A172 (cell line): ENCODE measurements around the gene GPAT2. TPM values are rescaled to one million over a fixed set of nuclear protein-coding genes. Genes with fewer than 3 reads are reported as not detected.
"Not testable (repeated sequence)": the region's sequence is repeated elsewhere in the genome, so short reads cannot be mapped to it uniquely, and the experiment has no call there.

Experiments
- DNase-seq: peaks from one replicate; pipeline ENCODE4 v3.0.0-alpha.2; 2015; ENCODE audit warnings: low spot score
- total RNA-seq: library from RNA; depleted of rRNA; stranded (reverse); fragments of >200 nt; shearing (Covaris generic); gene quantifications from 2 replicates; pipeline ENCODE4 v1.2.3, GENCODE V29; 2014

GPAT2 gene
- total RNA-seq, 1 experiment from 2014 or later, result not detected

DNA sequence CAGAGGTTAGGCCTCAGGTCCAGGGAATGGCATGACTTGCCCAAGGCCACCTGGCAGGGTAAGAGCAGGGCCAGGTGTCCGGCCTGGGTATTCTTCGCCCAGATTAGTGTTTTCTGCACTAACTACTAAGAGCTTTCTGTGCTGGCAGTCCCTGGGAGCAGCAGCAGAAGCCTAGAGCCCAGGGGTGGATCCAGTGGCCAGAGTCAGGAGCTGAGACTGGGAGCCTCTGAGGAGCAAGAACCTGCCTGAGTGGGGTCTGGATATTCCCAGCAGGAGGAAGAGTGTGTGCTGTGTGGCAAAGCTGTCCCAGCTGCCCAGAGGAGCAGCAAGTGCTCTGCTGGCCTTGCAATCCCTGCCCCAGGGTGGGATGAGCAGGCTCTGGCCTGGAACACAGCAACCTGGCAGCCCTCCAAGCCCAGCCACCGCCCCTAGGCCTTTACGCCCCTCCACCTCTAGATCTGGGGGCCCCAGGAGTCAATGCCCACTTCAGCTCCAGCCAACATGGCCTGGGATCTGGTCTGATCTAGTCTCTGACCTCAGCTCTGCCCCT is 30.7 kb upstream of the GPAT2 start:
- DNase-seq, result no peak

DNA sequence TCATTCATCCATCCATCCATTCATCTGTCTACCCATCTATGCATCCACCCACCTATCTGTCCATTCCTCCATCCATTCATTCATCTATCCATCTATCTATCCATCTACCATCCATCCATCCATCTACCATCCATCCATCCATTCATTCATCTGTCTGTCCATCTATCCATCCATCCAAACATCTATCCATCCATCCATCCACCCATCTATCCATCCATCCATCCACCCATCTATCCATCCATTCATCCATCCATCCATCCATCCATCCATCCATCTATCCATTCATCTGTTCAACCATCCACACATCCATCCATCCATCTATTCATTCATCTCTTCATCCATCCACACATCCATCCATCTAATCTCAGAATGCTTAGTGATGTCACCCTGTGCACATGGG is 30.0 kb upstream of the GPAT2 start:
- DNase-seq, result not testable (repeated sequence)

DNA sequence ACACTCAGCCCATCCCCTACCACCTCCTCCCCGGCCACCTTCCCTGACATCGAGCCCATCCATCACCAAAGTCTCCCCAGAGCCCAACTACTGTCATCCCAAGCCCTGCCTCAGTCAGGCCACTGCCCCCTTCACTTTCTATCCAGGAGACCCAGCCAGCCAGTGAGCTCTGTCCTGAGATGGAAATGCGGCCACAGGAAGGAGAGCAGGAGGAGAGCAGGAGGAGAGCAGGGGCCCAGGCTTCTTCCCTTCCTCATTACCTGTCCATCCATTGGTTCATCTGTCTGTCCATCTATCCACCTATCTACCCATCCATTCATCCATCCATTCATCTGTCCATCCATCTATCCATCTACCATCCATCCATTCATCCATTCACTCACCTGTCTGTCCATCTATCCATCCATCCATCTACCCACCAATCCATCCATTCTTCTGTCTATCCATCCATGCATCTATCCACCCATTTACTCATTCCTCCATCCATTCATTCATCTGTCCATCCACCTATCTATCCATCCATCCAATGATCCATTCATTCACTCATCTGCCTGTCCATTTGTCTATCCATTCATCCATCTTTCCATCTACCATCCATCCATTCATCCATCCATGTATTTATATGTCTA is 29.4 kb upstream of the GPAT2 start:
- DNase-seq, result not testable (repeated sequence)

DNA sequence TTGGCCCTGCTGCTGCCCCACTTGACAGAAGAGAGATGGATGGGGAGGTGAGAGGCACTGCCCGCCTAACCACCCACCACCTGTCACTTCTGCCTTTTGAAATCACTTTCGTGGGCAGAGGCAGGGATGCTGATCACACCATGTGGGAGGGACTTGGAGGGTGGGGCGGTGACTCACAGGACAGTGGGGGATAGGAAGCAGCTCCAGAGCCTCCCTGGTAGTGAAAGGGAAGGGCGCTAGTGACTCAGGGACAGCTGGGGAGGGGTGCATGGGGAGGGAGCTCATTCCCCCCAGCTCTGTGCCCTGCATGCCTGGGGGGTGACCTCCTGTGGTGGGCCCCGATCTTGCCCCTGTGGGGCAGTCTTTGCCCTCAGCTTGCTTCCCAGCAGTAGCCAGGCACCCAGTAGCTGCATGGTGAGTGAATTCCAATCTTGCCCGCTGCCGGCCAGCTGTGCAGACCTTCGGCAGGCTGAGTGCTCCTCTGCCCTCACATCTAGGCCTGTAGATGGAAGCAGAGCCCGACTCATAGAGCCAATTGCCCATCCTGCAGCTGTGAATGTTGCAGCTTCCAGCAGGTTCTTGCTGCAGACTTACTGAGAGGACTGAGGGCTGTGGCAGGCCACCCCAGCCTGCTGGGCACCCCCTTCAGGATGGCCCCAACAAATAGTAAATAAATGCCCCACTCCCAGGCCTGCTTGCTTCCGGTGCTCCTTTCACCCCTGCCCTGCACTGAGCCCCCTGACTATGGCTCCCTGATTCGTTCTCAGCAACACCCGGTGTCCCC is 28.6 kb upstream of the GPAT2 start:
- DNase-seq, result peak; percentile 88

DNA sequence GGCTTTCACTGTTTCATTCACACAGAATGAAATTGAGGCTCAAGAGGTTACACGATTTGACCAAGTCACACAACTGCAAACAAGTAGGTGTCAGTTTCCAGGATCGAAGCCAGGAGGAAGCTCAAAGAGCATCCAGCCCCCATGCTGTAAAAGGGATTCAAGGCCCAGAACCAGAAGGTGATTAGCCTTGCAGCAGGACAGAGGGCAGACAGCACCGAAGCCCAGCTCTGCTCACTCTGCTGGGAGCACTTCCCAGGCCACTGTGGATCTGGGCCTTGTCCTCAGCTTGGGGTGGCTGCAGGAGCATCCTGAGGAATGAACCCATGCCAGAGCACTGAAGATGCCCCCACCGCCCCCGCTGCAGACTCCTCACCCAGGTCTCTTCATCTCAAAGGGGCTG is 27.8 kb upstream of the GPAT2 start:
- DNase-seq, result not testable (repeated sequence)

DNA sequence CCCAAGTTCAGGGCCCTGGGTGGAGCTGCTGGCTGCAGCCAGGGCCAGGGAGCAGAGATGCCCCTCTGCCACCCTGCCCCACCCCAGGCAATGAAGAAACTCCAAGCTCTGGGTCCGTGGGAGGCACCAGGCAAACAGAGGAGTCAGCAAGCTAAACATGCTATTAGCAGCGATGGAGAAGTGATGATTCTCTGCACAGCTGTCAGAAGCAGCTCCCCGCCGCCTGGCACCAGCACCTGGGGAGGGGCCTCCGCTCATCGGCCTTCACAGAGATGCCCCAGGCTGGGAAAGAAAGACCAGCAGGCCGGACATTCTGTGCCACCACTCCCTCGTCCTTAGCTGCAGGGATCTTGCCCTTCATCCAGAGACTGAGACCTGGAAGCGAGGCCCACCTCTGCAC is 27.2 kb upstream of the GPAT2 start:
- DNase-seq, result not testable (repeated sequence)

DNA sequence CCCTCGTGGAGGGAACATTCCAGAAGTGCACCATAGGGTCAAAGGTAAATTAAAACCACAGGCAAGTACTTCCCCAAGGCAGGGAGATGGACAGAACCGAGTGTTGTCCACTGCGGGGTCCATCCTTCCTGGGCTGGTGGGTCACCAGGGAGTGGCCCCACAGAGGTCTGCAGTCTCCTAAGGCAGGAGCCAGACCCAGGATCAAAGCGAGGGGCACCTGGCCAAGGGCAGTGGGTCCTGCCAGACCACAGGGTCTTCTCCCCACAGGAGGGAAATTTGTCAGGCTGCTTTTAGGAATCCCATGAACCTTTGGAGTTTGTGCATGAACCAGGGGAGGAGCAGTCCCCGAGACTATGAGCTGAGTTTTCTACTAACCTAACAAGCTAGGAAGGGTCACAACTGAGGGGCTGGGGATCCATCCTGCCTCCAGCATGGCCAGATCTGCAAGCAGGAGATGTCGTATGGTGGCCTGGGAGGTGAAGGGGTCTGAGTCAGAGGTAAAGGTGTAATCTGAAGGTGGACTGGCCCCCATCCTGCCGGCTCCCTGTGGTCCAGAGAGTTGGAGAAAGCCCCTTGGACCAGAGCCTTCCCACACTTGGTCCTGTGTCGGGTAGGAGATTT is 26.6 kb upstream of the GPAT2 start:
- not testable (repeated sequence) for DNase-seq

DNA sequence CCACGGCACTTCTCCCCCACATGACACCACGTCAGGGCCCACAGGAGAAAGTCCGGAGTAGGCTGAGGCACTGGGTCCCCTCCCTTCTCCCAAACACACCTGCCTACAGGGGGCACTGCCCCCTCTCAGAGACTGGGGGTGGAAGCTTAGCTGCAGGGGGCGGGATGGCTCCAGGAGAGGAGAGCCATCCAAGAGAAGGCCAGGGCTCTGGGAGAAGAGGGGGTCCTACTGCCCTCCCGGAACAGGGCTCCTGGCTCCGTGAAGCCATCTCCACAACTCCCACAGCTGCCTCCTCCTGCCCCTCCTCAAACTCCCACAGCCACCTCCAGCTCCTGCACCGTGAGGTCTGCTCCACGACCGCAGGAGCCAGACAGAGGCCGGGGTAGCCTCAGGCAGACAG is 25.6 kb upstream of the GPAT2 start:
- DNase-seq, result not testable (repeated sequence)

DNA sequence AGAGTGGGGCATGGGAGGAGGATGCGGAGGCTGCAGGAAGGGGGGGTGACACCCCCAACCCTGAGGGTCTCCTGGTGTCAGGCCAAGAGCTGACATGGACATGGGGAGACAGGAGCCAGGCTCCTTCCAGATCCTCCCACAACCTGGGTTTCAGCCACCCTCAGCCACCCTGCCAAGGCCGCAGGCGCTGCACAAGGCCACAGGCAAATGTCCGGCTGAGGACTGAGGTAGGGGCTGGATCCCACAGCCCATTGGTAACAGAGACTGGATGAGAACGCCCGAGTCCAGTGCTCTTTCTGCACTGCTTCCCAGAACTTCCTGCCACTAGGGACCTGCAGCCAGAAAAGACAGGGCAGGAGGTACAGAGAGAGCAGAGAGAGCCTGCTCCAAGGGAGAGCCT is 24.7 kb upstream of the GPAT2 start:
- not testable (repeated sequence) for DNase-seq

DNA sequence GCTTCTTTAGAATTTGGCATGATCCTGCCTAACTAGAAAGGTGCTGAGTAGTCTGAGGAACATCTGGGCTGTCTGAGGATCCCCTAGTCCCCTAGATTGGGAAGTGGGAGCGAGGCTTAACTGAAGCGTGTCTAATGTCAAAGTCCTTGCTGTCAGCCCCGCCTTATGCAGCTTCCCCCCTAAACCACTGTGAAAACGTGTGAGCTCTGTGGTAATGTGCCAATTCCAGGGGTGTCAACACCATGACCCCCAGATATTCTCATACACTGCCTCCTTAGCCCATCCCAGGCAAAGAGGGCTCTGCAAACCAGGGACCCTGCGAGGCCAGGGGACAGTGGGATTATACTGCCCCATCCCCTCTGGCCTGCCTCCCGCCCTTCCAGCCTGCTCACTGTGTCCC is 21.1 kb upstream of the GPAT2 start:
- DNase-seq, result not testable (repeated sequence)

DNA sequence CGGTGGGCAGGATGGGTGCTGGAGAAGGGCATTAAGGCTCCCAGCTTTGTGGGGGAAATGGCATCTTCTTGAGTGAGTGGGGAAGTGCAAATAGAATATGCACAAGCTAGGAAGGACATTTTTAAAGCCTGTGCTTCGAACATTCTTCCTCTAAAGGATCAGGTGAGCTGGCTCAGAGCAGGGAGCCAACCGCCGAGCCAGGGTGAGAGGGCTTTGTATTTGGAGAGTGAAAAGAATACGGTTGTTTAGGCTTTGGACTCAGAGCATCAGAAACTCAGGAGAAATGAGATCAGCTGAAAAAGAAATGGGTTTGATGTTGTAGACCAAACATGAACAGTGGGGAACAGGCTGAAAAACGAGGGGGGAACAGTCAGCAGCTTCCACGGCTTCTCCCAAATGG is 19.8 kb upstream of the GPAT2 start:
- not testable (repeated sequence) for DNase-seq

DNA sequence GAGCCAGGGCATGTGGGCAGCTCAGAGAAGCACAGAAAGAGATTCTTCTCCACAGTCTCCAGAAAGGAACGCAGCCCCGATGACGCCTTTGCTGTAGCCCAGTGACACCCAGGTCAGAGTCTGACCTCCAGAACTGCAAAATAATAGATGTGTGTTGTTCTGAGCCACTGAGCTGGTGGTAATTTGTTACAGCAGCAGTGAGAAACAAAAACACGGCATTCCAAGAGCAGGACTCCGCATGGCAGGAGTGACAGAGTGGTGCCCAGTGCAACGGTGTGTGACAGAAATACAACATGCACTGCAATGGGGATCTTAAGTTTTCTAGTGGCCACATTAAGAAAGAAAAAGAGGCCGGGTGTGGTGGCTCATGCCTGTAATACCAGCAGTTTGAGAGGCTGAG is 18.7 kb upstream of the GPAT2 start:
- DNase-seq, result not testable (repeated sequence)

DNA sequence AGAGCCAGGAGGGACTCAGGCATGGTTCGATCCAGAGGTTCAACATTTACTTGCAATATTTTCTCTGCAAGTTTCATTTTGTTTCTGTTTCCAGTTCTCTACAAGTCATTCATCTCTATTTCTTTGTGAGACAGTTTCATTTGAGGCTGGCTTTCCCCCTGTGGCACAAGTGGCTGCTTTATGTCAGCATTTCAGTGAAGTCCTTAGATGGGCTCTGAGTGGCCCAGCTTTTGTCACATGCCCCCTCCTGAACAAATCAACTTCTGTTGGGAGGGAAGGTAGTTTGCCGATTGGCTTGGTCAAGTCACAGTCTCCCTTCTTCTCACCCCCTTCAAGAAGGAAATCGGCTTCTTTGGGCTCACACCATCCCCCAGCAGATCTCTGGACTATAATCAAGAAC is 17.9 kb upstream of the GPAT2 start:
- not testable (repeated sequence) for DNase-seq

DNA sequence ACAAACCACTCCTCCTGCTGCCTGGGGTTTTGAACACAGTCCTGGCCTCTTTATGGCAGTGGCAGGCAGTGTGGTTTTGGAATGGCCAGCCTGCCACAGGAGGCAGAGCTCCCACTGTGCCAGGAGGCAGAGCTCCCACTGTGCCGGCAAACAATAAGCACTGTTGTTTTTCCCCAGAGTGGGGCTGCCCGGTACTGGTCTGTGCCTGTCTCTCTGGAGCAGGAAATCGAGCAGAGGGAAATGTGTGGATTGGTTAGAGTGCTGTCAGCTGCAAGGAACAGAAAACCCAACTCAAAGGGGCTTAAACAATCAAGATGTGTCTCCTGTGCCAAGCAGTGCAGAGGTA is 15.2 kb upstream of the GPAT2 start:
- not testable (repeated sequence) for DNase-seq

DNA sequence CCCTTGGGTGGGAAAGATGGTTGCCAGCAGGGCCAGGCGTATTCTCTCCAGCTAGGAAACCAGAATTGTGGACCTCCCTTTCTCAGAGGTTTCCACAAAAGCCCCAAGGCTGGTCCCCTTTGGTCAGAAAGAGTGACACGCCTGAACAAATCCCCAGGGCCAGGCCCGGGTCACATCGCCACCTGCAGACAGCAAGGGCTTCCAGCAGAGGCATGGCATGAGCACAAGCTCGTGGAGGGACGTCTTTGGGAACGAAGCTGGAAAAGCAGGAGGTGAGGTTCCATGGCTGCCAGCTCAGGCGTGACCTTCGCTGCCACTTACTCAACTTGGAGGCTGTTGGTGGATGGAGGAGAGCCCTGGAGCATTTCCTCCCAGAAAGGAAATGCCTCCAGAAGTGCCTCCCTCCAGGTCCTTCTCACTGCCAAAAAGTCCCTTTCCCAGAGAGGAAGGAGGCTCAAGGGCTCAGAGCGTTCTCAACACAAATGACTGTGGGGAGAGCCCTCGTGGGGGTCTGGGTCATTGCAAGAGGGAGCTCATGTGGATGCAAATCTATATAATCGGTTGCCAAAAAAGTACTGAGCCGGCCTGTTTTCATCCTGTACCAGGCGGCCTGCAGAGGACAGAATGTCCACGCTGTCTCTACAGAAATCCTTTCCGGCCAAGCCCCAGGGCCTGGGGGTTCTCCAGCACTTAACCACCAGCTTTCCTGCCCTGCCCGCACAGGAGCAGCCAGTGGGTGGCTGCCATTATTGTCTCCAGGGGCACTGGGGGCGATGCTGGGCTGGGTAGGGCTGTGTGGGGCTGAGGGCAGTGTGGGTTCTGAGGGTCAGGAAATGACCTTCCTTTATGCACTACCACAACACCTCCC is 14.6 kb upstream of the GPAT2 start:
- DNase-seq, result not testable (repeated sequence)

DNA sequence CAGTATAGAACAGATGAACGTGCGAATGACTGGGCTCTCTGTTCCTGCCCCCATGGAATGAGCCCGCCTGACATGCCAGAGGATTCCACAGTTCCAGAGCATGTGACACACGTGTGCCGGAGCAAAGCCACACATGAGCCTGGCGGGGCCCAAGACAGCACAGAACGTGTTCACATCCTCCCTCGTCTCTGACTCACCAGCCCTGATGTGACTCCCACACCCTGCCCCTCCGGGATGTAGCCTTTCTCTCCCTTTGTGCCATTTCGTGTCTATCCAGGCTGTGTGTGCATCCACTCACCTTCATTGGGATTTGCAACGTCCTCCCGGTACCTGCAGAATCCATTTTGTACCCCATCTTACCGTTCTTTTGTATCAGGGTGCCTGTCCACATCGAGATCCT is 838 bp upstream of the GPAT2 start:
- DNase-seq, result not testable (repeated sequence)

DNA sequence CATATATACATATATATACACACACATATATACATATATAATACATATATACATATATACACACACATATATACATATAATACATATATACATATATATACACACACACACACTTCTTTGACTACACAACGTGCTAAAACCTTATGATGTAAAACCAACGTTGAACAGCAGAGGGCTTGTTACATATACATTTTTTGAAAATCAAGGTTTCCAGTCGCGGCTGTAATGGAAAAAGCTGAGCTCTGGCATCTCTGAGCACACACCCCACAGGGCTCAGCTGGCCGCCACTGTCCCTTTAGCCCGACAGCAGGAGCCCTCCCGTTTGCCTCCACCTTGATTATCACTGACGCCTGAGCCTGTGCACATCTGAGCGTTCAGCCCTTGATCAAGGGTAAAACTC is 719 bp downstream of the GPAT2 start:
- not testable (repeated sequence) for DNase-seq

DNA sequence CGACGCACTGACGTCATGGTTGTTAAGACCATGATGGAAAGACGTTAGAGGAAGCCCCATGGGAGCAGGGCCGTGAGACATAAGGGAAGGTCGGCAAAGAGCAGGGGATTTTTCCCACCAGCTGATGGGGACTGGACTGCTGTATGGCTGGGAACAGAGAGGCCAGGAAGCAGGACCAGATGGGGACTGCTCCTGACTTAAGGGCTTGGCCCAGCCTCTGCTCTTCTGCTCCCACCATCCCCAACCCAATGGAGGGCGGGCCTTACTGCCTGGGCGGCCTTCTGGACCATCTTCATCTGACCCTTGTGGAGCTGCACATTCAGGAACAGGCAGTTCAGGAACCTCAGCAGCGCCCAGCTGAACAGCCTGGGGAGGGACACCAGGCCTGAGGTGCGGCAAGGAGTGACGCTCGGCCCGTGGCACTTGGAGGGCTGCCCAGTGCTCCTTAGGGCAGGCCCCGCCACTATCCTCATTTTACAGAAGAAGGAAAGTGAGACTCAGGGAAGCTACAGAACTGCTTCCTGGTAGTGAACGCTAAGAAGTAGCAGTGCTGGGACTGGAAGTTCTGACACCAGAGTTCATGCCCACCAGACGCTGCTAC is 6.9 kb downstream of the GPAT2 start:
- not testable (repeated sequence) for DNase-seq

DNA sequence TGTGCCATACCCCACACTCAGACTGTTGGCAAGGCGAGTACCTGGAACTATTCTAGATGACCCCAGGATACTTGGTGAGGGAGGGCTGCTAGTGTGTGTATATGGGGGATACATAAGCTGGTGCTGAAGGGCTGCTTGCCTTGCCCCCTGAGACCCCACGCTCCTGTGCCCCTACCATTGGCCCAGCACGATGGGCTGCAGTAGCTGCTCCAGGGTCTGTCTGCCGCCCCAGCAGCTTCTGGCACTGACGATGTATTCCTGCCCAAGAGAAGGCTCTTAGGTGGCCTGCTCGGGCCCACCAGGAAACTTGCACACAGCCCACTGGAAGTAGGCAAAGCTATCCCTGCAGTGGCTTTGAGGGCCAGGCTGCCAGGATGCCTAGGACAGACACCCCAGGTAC is 9.0 kb downstream of the GPAT2 start:
- DNase-seq, result not testable (repeated sequence)

DNA sequence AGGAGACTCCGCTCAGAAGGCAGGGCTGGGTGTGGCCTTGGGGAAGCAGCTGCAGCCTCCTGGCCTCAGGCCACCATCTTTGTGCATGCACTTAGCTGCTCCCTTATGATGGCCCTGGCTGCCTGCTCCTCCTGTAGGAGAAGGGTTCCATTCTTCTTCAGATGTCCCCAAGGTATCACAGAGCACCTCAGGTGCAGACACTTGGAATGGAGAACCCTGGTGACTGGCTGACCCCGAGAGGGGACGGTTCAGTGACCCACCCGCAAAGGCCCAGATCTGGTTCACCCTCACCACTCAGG is 9.6 kb downstream of the GPAT2 start:
- no peak for DNase-seq
